Left lobe of liver (tissue), 2 donors: ENCODE results near the gene PSMD14. TPM values are rescaled to one million over a fixed set of nuclear protein-coding genes. Genes with fewer than 3 reads are reported as not detected.
"Not testable (repeated sequence)": the region's sequence is repeated elsewhere in the genome, so short reads cannot be mapped to it uniquely, and the experiment has no call there.

ENCODE experiments used
- ATAC-seq: fragments of 200-7000 bp; cut with Tn5 transposase; one replicate; pipeline ENCODE4 v1.9.1; 2020; ENCODE audit warnings: mild to moderate bottlenecking, moderate library complexity
- DNase-seq: peaks from one replicate; pipeline ENCODE4 v3.0.0-alpha.2; 2020; ENCODE audit warnings: low spot score
- total RNA-seq: library from RNA; stranded (reverse); gene quantifications from one replicate; pipeline ENCODE4 v1.2.1, GENCODE V29; 2021
- donor health status: DM: no; HTN: no; CAD: no; lungs with moderate emphysema.
- donor health status: DM: no; HTN: yes; CAD: no.

The PSMD14 gene
- 20.4 TPM for total RNA-seq

DNA sequence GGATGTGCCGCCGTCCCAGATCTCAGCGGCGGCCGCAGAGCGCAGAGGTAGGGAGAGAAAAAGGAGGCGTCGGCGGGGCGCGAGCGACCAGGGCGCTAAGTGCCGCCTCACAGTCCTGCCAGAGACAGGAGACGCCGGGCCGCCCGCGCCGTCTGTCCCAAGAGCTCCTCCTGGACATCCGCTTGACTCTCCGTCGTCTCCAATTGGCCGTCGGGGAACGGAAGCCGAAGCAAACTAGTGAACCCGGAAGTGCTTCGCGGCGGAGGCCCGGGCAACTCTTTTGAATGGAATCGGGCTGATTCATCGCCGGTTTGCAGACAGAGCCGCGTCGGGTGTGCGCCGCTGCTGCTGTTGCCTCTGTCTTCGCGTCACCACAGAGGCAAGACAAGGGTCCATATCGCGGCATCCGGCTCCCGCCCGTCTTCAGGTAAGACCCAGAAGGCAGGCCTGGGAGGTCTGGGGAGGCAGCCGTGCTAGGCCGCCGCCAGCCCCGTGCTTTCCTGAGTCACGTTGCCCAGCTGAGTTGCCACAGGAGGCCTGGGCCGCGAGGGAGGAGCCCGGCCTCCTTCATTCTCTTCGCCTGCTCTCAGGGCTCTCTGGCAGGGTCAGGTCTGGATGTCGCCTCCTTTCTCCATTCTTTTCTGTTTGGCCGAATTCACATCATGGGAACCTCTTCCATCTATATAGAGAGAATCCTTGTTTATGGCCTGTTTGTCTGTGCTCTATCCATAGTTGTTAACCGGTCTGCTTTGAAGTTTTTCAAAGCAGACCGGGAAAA, at the start of gene PSMD14:
Gene PSMD14 (plus strand): TSS at position 248 of the 778 bp plus-strand sequence. CDS start 10,401 bp downstream, outside the sequence.
- ATAC-seq (peak; percentile 97), DNase-seq (peak; percentile 94)

DNA sequence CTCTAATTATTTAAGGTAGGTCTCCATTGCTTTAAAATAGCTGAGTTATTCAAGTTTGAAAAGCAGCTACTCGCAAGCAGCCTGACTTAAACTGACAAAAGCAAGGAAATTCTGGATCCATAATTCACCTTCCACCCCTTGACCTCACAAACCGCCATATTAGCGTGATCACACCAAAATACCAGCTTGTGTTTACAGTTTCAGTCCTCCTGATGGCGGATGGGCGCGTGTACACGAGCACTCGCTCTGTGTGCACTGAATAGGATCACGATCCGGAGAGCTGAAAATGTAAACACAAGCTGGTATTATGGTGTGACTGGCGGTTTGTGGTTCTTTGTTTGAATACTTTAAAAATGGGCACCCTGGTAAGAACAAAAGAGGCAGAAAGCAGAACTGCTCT, 42.4 kb upstream of the PSMD14 start:
- ATAC-seq (no peak), DNase-seq (no peak)

DNA sequence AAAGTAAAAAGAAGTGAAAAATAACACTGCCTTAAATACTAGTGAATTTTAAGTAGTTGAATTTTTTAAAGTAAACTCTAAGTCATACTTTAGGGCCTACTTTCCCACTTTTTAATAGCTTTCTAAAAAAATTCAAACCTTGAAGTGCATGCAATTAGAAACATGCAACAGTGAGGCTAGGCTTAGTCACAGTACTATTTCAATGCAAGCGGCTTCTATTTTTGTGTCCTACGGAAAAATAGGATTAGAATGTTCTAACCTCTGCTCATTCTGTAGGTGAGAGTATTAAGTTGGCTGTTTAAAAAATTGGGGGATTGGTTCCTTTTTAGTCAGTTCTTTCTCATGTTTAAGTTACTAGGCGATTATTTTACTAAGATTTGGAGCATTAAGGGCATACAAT, 39.1 kb upstream of the PSMD14 start:
- ATAC-seq (no peak), DNase-seq (no peak)

DNA sequence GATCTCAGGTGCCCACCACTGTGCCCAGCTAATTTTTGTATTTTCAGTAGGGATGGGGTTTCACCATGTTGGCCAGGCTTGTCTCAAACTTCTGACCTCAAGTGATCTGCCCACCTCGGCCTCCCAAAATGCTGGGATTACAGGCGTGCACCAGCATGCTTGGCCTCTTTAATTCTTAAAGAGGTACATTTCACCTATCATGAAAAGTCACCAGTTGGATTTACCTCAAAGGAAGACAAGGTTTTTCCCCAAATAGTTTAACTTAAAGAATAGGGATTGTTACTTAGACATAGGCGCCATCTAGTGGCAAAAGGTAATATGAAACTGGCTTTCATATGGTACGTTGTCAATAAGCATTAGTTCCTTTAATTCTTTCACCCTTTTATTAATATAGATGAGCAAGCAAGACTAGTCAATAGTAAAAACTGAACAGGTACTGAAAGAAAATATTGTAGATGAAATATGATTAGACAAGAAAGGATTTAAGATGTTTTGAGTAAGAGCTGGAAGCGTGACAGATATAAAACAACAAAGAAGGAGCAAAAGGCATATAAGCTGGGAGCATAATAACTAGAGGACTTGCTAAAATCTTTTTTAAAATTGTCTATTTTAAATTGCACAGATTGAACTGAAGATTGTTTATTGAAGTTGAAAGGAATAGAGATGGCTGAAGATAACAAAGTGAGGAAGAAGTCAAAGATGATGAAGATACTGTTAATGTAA, 35.0 kb upstream of the PSMD14 start:
- ATAC-seq (peak; percentile 83), DNase-seq (no peak)

DNA sequence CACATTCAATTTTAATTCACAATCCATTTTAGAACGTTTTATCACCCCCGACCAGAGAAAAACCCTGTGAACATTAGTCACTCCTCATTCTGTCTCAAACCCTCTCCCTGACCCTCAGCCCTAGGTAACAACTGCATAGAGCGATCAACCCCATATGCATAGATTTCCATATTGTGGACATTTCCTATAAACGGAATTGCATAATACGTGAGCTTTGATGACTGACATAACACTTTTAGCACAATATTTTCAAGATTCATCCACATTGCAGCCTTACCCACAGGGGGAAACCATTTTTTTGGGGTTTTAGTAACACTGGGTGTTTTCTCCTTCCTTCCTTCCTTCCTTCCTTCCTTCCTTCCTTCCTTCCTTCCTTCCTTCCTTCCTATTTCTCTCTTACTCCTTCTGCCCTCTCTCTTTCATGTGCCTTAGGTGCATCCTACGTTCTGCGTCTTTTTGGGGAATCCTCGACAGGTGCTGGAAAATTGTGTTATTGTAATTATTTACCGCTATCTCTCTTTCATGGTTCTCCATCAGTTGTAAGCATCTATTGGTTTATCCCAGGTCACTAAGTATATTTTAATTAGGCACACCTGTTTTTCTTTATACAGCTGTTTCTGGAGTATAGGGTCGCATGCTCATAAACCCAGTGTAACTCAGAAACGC, 29.5 kb upstream of the PSMD14 start:
- ATAC-seq: not testable (repeated sequence)

DNA sequence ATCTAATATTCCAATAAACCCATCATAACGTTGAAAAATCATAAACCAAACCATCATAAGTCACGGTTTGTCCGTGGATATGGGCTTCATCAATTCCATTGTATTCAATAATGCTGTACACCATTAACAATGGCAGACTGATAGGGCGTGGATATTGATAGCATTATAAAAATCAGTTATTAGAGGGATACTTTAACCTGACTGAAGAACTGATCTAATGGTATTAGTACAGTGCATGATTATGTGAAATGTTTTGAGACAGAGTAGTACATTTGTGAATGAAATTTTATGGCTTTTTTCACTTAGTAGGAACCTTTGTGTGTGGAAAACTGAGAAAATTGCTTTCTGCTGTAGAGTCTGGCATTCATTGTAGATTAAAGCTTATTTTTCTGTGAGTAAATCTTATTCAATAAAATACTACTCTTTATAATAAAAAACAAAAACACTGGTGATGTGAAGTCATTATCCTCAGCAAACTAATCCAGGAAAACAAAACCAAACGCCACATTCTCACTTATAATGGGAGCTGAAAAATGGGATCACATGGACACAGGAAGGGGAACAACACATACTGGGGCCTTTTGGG, 28.9 kb upstream of the PSMD14 start:
- not testable (repeated sequence) for DNase-seq, ATAC-seq

More for the DNA sequence above, 29.5 kb upstream of the PSMD14 start:
- DNase-seq: not testable (repeated sequence)

DNA sequence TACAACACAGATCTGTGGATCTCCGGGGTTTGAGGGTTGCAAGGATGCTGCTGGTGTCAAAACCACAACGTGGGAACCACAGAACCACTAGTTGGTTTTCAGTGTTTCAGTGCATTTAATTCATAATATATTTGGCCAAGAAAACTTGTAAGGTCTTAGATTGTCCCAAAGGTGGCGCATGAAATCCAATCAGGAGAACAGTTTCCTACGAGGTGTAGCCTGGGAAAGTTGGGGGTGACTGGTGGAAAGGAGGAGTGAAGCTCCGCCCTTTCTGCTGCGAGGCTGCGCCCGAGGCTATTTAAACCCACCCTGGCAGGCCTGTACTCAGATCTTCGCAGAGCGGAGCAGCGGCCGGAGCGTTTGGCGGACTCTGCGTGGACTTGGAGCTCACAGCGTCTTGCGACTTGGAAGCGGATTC, 27.3 kb upstream of the PSMD14 start:
- peak; percentile 71 for DNase-seq
- not testable (repeated sequence) for ATAC-seq

DNA sequence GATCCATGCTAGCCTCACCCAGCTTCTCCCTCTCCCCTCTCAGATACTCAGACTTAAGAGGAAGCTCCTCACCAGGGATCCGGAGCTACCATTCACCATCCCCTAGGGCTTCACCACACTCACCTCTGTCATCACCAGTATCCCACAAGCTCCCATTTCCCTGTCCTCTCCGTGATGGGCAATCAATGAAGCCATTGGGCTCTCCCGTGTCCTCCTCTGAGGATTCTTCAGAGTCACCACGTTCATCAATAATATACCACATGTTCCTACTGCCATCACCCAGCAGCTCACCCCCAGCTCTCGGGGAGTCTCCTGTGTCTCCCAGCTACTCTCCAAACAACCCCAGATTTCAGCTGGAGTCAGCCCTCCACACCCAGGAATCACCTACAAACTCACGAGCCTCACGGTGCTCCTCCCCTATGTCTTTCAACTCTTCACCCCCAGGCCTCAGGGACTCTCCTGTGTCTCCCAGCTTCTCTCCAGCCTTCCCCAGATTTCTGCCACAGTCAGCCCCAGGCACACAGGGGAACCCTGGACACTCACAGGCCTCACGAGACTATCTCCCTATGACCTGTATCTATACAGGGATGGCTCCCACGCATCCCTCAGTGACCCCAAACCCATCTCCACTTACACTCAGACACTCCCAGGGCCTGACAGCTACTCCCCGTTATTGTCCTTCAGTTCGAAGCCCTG, 26.5 kb upstream of the PSMD14 start:
- ATAC-seq, DNase-seq: not testable (repeated sequence)

DNA sequence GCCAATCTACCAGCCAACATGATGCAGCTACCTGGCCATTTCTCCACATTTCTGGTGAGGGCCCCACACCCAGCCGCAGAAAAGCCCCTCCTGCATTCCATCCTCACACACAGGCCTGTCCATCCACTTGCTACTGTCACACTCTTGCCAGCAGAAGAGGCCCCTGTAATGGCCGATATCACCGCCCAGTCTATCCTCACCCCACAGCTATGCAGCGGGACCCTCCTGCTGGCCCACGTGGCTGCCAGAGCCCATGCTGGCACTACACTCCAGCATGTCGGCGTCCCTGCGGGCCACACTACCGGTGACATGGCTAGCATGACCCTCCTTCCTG, 25.9 kb upstream of the PSMD14 start:
- not testable (repeated sequence) for ATAC-seq, DNase-seq

DNA sequence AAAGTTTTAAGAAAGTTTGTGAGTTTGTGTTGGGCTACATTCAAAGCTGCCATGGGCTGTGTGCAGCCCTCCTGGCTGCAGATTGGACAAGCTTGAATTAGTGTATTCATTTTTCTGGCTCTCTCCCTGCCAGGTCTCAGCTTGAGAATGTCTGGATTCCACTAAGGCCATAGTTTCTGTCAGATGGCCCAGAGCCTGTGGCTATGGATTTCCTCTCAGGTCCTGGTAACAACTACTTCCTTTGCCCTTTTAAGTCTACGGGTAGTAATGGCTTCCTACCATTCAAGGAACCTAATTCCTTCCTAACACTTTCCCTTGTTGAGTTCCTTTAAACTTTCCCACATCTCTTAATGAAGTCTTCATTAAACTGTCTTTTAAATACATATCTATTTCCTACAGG, 24.3 kb upstream of the PSMD14 start:
- no peak for ATAC-seq

DNA sequence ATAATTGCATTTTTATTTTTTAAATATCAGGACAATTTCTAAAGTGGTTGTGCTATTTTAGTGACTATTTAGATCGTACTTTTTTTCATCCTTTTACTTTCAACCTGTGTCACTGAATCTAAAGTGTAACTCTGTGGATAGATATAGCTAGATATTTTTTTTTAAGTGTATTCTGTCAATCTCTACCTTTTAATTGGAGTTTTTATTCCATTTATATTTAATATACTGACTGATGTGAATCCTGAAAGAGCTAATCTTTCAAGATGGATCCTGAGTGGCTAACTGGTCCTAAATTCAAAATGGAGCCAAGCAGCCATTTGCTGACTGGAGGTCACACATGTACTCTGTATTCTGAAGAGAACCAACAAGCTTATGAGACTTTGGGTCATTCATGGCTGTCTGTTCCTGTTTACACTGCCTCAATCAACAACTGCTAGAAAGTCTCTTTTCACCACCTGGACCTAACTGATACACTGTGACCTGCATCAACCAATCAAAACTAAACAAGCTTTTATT, 4.6 kb upstream of the PSMD14 start:
- ATAC-seq (no peak), DNase-seq (no peak)

More for the DNA sequence above, 24.3 kb upstream of the PSMD14 start:
- DNase-seq: no peak

DNA sequence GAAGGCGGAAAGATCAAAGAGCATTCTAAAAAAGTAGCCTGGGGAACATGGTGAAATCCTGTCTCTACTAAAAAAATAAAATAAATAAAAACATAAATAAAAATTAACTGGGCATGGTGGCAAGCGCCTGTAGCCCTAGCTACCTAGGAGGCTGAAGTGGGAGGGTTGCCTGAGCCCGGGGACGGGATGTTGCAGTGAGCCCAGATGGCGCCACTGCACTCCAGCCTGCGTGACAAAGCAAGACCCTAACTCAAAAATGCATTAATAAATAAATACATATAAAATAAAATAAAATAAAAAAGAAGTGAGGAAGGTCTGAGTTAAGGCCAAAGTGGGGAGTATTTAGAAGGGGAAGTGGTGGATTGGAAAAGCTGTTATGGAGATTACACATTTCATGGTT, 1.3 kb upstream of the PSMD14 start:
- no peak for DNase-seq

DNA sequence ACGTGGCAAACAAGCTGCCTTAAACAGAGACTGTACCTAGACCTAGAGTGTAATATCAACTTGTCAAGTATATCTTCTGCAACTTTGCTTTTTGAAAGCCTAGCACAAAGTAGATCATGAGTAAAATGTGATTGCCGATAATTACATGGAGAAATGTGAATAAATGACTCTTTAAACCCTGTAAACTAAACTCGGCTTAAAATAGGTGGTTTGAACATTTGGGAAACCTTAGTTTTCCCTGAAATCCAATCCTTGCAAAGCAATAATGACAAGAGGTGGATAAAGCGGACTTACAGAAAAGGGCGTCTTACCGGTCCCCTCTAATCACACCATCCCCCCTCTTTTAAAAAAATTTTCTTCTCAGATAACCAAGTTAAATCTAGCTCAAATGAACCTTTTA, 549 bp upstream of the PSMD14 start:
- no peak for DNase-seq
- no peak for ATAC-seq

More for the DNA sequence above, 1.3 kb upstream of the PSMD14 start:
- ATAC-seq: no peak

DNA sequence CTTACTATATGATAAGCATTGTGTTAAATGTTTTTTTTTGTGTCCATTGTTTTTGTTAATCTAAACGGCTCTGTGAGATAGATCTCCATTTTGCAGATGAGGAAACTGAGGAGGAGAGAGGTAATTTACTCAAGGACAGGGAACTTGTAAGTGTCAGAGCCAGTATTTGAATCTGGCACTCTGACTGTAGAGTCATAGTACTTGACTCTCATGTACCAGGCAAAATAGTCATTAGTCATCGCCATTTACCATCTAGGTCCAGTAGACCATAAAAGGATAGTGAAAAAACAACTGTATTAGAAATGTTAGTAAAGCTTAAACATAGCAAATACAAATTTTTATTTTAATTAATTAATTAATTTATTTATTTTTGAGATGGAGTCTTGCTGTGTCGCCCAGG, 4.8 kb downstream of the PSMD14 start:
- no peak for ATAC-seq
- DNase-seq: no peak

DNA sequence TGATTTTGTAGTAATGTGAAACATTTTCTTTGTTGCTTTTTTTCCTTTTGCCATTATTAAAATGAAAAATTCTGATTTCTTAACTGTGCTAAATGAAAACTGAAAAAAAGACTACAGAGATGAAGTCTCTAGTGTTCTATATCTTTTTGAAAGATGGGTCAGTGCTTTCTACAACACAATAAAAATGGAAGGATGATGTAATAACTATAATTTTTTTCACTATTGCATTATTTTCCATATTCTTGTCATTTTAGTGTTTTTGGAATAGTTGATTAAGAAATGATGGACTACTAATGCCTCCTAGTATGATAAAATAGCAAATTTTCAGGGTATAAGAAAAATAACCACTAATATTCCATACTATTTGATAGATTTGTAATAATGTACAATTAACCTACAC, 7.2 kb downstream of the PSMD14 start:
- no peak for DNase-seq
- no peak for ATAC-seq

DNA sequence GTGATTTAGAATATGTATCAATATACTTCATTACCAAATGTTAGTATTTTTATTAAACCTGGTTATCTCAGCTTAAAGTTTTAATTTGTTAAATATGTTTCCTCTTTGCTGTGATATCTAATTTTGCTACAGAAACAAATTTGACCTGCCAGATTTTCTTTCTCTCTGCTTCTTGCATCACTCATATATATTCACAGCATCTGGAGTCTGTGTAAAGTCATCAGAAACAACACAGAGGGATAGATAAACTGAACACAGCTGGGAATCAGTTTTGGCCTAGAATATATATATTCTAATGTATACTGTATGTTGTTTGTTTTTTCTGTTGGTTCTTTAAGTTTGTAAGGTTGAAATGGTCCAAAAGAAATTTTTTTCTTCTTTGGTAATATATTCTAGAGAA, 8.5 kb downstream of the PSMD14 start:
- no peak for DNase-seq
- no peak for ATAC-seq

DNA sequence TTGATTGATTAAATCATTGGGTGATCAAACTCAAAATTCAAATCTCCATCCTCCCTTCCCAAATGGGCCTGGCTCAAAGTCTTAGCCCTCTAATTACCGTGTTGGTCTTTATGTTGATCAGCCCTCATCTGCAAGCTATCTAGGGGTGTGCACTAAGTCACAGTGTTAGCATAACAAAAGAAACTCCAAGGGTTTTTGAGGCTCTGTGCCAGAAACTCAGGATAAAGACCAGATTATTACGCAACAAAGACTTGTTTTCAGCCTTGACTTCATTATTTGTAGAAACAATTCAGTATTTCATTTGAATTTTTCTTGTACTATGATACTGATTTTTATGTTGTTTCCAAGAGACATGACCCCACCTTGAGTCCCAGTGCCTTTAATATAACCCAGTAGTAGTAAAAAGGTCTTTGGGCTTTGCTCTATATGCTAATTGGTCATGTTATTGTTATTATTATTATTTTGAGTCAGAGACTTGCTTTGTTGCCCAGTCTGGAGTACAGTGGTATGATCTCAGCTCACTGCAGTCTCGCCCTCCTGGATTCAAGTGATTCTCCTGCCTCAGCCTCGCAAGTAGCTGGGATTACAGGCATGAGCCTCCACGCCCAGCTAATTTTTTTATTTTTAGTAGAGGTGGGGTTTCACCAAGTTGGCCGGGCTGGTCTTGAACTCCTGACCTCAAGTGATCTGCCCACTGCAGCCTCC, 13.9 kb downstream of the PSMD14 start:
- no peak for ATAC-seq
- DNase-seq: no peak

DNA sequence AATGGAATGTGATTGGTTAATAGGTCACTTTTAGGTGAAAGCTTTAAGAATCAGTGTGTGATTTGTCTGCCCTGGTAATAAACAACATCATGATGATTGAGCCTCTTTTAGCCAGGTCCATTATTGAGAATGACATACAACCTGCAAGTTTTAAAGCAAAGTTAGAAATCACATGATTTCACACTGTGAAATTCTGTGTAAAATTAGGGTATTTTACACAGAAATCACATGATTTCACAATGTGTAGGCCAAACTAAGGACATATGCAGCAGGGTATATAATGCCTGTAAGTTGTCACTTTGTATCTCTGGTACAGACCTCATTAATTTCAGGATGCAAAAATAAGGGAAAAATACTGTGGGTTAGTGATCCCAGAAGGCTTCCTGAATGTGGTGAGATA, 16.7 kb downstream of the PSMD14 start:
- no peak for ATAC-seq
- DNase-seq: no peak

DNA sequence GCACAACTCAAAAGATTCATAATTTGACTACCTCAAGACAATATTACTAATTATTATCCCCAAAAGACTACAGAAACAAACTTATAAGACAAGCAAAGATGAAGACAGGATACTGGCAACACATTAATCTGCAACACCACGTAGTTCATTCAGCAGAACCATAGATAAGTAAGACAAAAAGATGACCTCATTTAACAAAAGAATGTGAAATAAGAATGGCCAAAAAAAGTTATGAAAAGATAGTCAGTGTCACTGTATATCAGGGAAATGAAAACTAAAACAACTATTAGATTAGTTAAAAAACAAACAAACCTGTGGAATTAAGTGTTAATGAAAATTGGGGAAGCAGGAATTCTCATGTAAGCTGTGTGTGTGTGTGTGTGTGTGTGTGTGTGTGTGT, 19.4 kb downstream of the PSMD14 start:
- ATAC-seq: no peak
- no peak for DNase-seq
